B cell (primary cell): ENCODE results near the gene RAP2A. TPM values are rescaled to one million over a fixed set of nuclear protein-coding genes. Genes with fewer than 3 reads are reported as not detected.

Experiments
- ATAC-seq: fragments of 200-7000 bp; cut with Tn5 transposase; one replicate; pipeline ENCODE4 v1.10.0; 2021; ENCODE audit warnings: low read depth, mild to moderate bottlenecking, moderate number of reproducible peaks, moderate library complexity
- CTCF ChIA-PET: fragments of 350-600 bp; sonication (Branson Sonifier 250); formaldehyde crosslinking; loops from one replicate; lab custom pipeline; 2021; ENCODE audit warnings: antibody characterized with exemption, inconsistent platforms; lab: Charles Lee
- POLR2A ChIA-PET: fragments of 350-600 bp; sonication (Branson Sonifier 250); formaldehyde crosslinking; loops from one replicate; lab custom pipeline; 2021; ENCODE audit warnings: antibody characterized with exemption; lab: Charles Lee
- DNase-seq: peaks from one replicate; pipeline ENCODE4 v3.0.0; 2013
- H2AFZ ChIP-seq: 2 replicates; pipeline ENCODE4 v1.6.1; 2012; ENCODE audit warnings: mild to moderate bottlenecking, low read depth, low read length; ENCODE audit not compliant: insufficient read depth, poor library complexity, severe bottlenecking
- H3K27ac ChIP-seq, 2 donors: 1 replicate in 1 of 2; 2 replicates in 1 of 2; pipeline ENCODE4 v1.5.1; 2012 to 2013; ENCODE audit warnings: low read length in 2 of 2, mild to moderate bottlenecking in 2 of 2, moderate library complexity in 1 of 2
- H3K27me3 ChIP-seq, 4 experiments: fragments of 200-600 bp in 1 of 4; sonication (generic) in 1 of 4; replicated peaks in 1 of 4; 1 replicate in 2 of 4; 2 replicates in 2 of 4; pipeline versions ENCODE4 v1.6.1 to v1.7.0; 2013 to 2016; ENCODE audit warnings: low read length in 3 of 4, mild to moderate bottlenecking in 2 of 4, mixed read lengths in 1 of 4, moderate library complexity in 1 of 4; ENCODE audit not compliant: insufficient read depth in 4 of 4, control insufficient read depth in 3 of 4; ENCODE audit errors: control extremely low read depth in 1 of 4
- H3K36me3 ChIP-seq, 2 experiments: replicated peaks in 1 of 2; 1 replicate in 1 of 2; 2 replicates in 1 of 2; pipeline versions ENCODE4 v1.6.1 to v1.7.1; 2013; ENCODE audit warnings: low read length in 1 of 2; ENCODE audit not compliant: insufficient read depth in 2 of 2, control insufficient read depth in 1 of 2; ENCODE audit errors: control extremely low read depth in 1 of 2, extremely low read depth in 1 of 2
- H3K4me1 ChIP-seq, 2 donors: fragments of 200-600 bp in 1 of 2; sonication (generic) in 1 of 2; 1 replicate in 1 of 2; 2 replicates in 1 of 2; pipeline versions ENCODE4 v1.5.1 to v1.6.1; 2013 to 2017; ENCODE audit warnings: low read length in 2 of 2; ENCODE audit not compliant: control insufficient read depth in 2 of 2, insufficient read depth in 2 of 2
- H3K4me2 ChIP-seq: replicated peaks from 2 replicates; pipeline ENCODE3; 2012; ENCODE audit warnings: mild to moderate bottlenecking, low read depth, low read length; ENCODE audit not compliant: poor library complexity, severe bottlenecking
- H3K4me3 ChIP-seq, 5 experiments: fragments of 200-600 bp in 1 of 5; sonication (generic) in 1 of 5; 1 replicate in 3 of 5; 2 replicates in 2 of 5; pipeline versions ENCODE4 v1.5.1 to v1.7.0; 2011 to 2016; ENCODE audit warnings: low read length in 4 of 5, mild to moderate bottlenecking in 4 of 5, low read depth in 2 of 5, control low read depth in 1 of 5, moderate library complexity in 1 of 5; ENCODE audit not compliant: insufficient read depth in 1 of 5; ENCODE audit errors: control extremely low read depth in 1 of 5, extremely low read depth in 1 of 5
- H3K79me2 ChIP-seq: fragments of 200-600 bp; sonication (generic); one replicate; pipeline ENCODE4 v1.6.0; 2016; ENCODE audit warnings: low read length; ENCODE audit not compliant: control insufficient read depth, insufficient read depth
- H3K9ac ChIP-seq: fragments of 200-600 bp; sonication (generic); 2 replicates; pipeline ENCODE4 v1.6.1; 2017; ENCODE audit warnings: mild to moderate bottlenecking, low read length, moderate library complexity
- H3K9me3 ChIP-seq, 3 donors: one replicate each; pipeline versions ENCODE4 v1.6.1 to v1.7.1; 2013; ENCODE audit warnings: low read length in 2 of 3; ENCODE audit not compliant: control insufficient read depth in 2 of 3, insufficient read depth in 1 of 3; ENCODE audit errors: control extremely low read depth in 1 of 3
- H4K20me1 ChIP-seq: 2 replicates; pipeline ENCODE4 v1.6.0; 2012; ENCODE audit warnings: mild to moderate bottlenecking, low read length; ENCODE audit not compliant: insufficient read depth, control insufficient read depth, poor library complexity, severe bottlenecking
- H3K27ac Mint-ChIP-seq: one replicate; pipeline ENCODE4 v1.8.0; 2021; ENCODE audit warnings: mixed read lengths
- H3K27me3 Mint-ChIP-seq: one replicate; pipeline ENCODE4 v1.8.0; 2021; ENCODE audit warnings: mixed read lengths
- H3K4me1 Mint-ChIP-seq: one replicate; pipeline ENCODE4 v1.8.0; 2021; ENCODE audit warnings: mixed read lengths
- H3K4me3 Mint-ChIP-seq: one replicate; pipeline ENCODE4 v1.8.0; 2021; ENCODE audit warnings: mixed read lengths
- H3K9me3 Mint-ChIP-seq: one replicate; pipeline ENCODE4 v1.8.0; 2022; ENCODE audit warnings: mixed read lengths; ENCODE audit not compliant: insufficient read depth
- CTCF ChIP-seq: fragments of 200-600 bp; IDR thresholded peaks from one replicate; pipeline ENCODE4 v1.8.0; 2022; ENCODE audit warnings: antibody characterized with exemption, mild to moderate bottlenecking
- EZH2 ChIP-seq: IDR thresholded peaks from 2 replicates; pipeline ENCODE4 v1.6.1; 2012; ENCODE audit warnings: borderline replicate concordance, low read depth, mild to moderate bottlenecking, moderate library complexity, low read length; ENCODE audit not compliant: insufficient read depth, poor library complexity, severe bottlenecking
- WGBS: methylation state at CpG from one replicate; pipeline ENCODE4 v1.1.5; 2013; ENCODE audit warnings: missing lambda C conversion rate; ENCODE audit not compliant: insufficient coverage; 5-methylcytosine and 5-hydroxymethylcytosine counted together
- intact Hi-C: fragments of 100-400 bp; cut with micrococcal nuclease; formaldehyde crosslinking; loops from one replicate; pipeline ENCODE4 v1.10.0; 2022
- polyA minus RNA-seq: library from RNA; depleted of rRNA, polyadenylated mRNA; stranded (reverse); fragments of >200 nt; gene quantifications from 2 replicates; pipeline ENCODE4 v1.2.3, GENCODE V29; 2012
- polyA plus RNA-seq: library from polyadenylated mRNA; depleted of rRNA; stranded (reverse); fragments of >200 nt; gene quantifications from 2 replicates; pipeline ENCODE4 v1.2.3, GENCODE V29; 2012
- total RNA-seq, 2 donors: library from RNA; stranded (reverse); fragments of 120-200 nt in 1 of 2; gene quantifications; 1 replicate in 1 of 2; 2 replicates in 1 of 2; pipeline versions ENCODE4 v1.2.3 to v1.2.4, GENCODE V29; 2013 to 2022

Gene RAP2A
- 24.1 and 25.4 TPM in 2 replicates for total RNA-seq
- total RNA-seq (2013) = 14.0 TPM
- 2.1 and 2.9 TPM in 2 replicates for polyA plus RNA-seq
- 15.5 and 25.3 TPM in 2 replicates for polyA minus RNA-seq

- Mint-ChIP-seq H3K4me3 (peak within 1 kb of the TSS; percentile 99), H3K9me3 (no peaks in the 10 kb centered on the region), H3K27me3 (no peaks in the 10 kb centered on the region), H3K4me1 (peaks cover 30% of the 10 kb centered on the region), H3K27ac (peak within 1 kb of the TSS; percentile 99)
- TF ChIP-seq CTCF (no peak), EZH2 (no peak)
- Histone ChIP-seq H3K79me2 (peaks cover 26% of the 10 kb centered on the region), H3K9ac (peak within 1 kb of the TSS; percentile 100), H3K4me3 (peak within 1 kb of the TSS; percentile 73 to 100 (median 94)), H3K27me3 (no peaks in the 10 kb centered on the region), H2AFZ (peak within 1 kb of the TSS; percentile 96), H3K9me3 (no peaks in the 10 kb centered on the region), H3K27ac (peak within 1 kb of the TSS; percentile 93 to 100), H3K4me1 (peaks cover 9 to 11% of the 10 kb centered on the region in 2 donors), H3K4me2 (peak within 1 kb of the TSS; percentile 100), H3K36me3 (no peaks in the 10 kb centered on the region), H4K20me1 (no peaks in the 10 kb centered on the region)
- intact Hi-C loops = loop anchor here (1.0 to 10.0 kb wide), 7 partner anchors 26 to 1768 kb away; partner anchors contain the start of genes DNAJC3, MBNL2 and UBAC2
- CTCF ChIA-PET = interaction anchor here (0.9 to 1.2 kb wide), 2 partner anchors 23 to 553 kb away, joined by 3 to 4 read pairs; no protein-coding TSS in a partner anchor
- ATAC-seq = peak; percentile 55
- POLR2A ChIA-PET = interaction anchor here (0.8 to 1.1 kb wide), 2 partner anchors 210 to 1757 kb away, joined by 3 read pairs; partner anchors contain the start of gene DNAJC3
- peak; percentile 95 for DNase-seq
- under 1% methylated on average over 93 of the region's 94 CpGs for WGBS
Measured at GRCh38 chr13:97433727-97434396, at the start of gene RAP2A. Gene RAP2A (plus strand): TSS chr13:97434169. CDS start chr13:97434471, 302 bp downstream.

- peaks cover 37% of the 10 kb centered on the region for H3K4me1 Mint-ChIP-seq
- intact Hi-C loops = no loop called here
- H3K9me3 Mint-ChIP-seq = no peaks in the 10 kb centered on the region
Measured at GRCh38 chr13:97384371-97384770, 49.6 kb upstream of the RAP2A start.

More at GRCh38 chr13:97384371-97384770, 49.6 kb upstream of the RAP2A start:
- Histone ChIP-seq H2AFZ (no peak overlapping the region), H3K4me1 (peaks cover 15 to 16% of the 10 kb centered on the region in 2 donors), H3K36me3 (peaks cover 0 to 14% of the 10 kb centered on the region in 2 experiments), H3K27me3 (no peaks in the 10 kb centered on the region), H4K20me1 (no peaks in the 10 kb centered on the region), H3K27ac (no peak overlapping the region), H3K9me3 (no peaks in the 10 kb centered on the region), H3K9ac (no peak overlapping the region), H3K4me3 (no peak overlapping the region), H3K79me2 (no peaks in the 10 kb centered on the region), H3K4me2 (no peak overlapping the region)
- Mint-ChIP-seq H3K27me3 (no peaks in the 10 kb centered on the region), H3K4me3 (no peak overlapping the region), H3K27ac (no peak overlapping the region)
- TF ChIP-seq CTCF (no peak), EZH2 (no peak)
- ChIA-PET CTCF (no interaction called here), POLR2A (no interaction called here)
- no peak for ATAC-seq
- no CpG with 5 or more reads among the region's 2 CpGs for WGBS
- DNase-seq = no peak
